ENCODE data around the gene LTB4R2. TPM values are rescaled to one million over a fixed set of nuclear protein-coding genes. Genes with fewer than 3 reads are reported as not detected.

Gene LTB4R2
- total RNA-seq, 2 donors from 2014 or later = 0.98 to 1.4 TPM

DNA sequence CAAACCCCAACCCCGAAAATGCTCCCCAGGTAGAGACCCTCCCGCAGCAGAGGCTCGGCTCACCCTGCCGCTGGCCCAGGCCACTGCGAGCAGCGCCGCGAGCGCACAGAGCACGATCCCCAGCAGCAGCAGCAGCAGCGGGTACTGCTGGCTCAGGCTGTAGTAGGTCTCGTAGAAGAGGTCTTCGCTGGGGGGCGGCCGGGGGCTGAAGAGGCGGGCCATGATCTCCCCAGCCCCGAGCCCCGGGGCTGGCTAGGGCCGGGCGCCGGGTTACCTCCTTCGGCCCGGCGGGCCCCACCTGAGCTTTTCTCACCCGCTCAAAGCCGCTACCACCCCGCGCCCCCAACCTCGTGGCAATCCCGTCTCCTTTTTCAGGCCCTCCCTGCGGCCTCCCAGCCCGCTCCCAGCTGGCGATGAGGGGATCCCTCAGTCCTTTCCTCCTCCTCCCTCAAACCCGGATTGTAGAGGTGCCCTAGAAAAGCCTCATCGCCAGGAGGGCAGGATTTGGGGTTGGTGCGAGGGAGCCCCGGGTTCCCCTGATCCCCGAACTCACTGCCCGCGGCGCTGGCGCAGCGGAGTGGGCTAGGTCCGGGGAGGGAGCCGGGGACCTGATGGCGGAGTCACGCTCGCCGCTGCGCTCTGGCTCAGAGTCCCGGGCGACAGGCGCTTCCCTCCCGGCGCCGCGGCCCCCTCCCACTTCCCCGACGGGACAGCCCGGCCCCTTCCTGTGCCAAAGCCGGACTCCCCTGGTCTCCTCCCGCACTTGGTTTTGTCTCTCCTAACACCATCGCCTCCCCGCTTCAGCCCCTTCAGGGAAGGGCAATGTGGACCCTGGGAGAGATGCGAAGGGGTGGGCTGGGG lies 24.7 kb downstream of the LTB4R2 start, which contains the start of gene ADCY4:
Gene ADCY4 (minus strand): TSS at position 641 of the 861 bp plus-strand sequence. CDS start 419 bp downstream, at position 222.
- H3K4me3 ChIP-seq = peak within 1 kb of the TSS; percentile 50 to 58
- H3K9me3 ChIP-seq = no peaks in the 10 kb centered on the region
- H3K36me3 ChIP-seq = no peaks in the 10 kb centered on the region
- peak within 1 kb of the TSS; percentile 81 to 83 for H3K27ac ChIP-seq
- peaks cover 0 to 4% of the 10 kb centered on the region in 2 donors for H3K27me3 ChIP-seq
- TF ChIP-seq, protein P1, sequence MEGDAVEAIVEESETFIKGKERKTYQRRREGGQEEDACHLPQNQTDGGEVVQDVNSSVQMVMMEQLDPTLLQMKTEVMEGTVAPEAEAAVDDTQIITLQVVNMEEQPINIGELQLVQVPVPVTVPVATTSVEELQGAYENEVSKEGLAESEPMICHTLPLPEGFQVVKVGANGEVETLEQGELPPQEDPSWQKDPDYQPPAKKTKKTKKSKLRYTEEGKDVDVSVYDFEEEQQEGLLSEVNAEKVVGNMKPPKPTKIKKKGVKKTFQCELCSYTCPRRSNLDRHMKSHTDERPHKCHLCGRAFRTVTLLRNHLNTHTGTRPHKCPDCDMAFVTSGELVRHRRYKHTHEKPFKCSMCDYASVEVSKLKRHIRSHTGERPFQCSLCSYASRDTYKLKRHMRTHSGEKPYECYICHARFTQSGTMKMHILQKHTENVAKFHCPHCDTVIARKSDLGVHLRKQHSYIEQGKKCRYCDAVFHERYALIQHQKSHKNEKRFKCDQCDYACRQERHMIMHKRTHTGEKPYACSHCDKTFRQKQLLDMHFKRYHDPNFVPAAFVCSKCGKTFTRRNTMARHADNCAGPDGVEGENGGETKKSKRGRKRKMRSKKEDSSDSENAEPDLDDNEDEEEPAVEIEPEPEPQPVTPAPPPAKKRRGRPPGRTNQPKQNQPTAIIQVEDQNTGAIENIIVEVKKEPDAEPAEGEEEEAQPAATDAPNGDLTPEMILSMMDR (IDR thresholded peaks at IDR 0.05) = no peak
- DNase-seq (ENCODE audit: low spot score) = no peak
- peaks cover 0 to 55% of the 10 kb centered on the region in 2 donors for H3K4me1 ChIP-seq

- Histone ChIP-seq H3K4me3 (peak overlapping the region; percentile 50 to 58), H3K4me1 (peaks cover 0 to 61% of the 10 kb centered on the region in 2 donors), H3K27me3 (peaks cover 0 to 4% of the 10 kb centered on the region in 2 donors), H3K27ac (peak overlapping the region; percentile 81 to 83), H3K9me3 (no peaks in the 10 kb centered on the region), H3K36me3 (no peaks in the 10 kb centered on the region)
- TF ChIP-seq, protein P1 (IDR thresholded peaks at IDR 0.05) = no peak
- no peak for DNase-seq (ENCODE audit: low spot score)
These were observed 25.7 kb downstream of the LTB4R2 start for GRCh38 chr14:24335461-24336171.

- H3K27me3 ChIP-seq = peaks cover 0 to 4% of the 10 kb centered on the region in 2 donors
These were observed 27.3 kb downstream of the LTB4R2 start for GRCh38 chr14:24337144-24337823.

GRCh38 chr14:24337824-24338175 lies 27.9 kb downstream of the LTB4R2 start:
- H3K4me3 ChIP-seq = no peak overlapping the region
- no peaks in the 10 kb centered on the region for H3K9me3 ChIP-seq
- no peak overlapping the region for H3K27ac ChIP-seq
- TF ChIP-seq, protein P1 (IDR thresholded peaks at IDR 0.05) = no peak
- peaks cover 0 to 51% of the 10 kb centered on the region in 2 donors for H3K4me1 ChIP-seq
- DNase-seq (ENCODE audit: low spot score) = no peak
- H3K36me3 ChIP-seq = no peaks in the 10 kb centered on the region
- peaks cover 0 to 4% of the 10 kb centered on the region in 2 donors for H3K27me3 ChIP-seq

More at GRCh38 chr14:24337144-24337823, 27.3 kb downstream of the LTB4R2 start:
- no peaks in the 10 kb centered on the region for H3K36me3 ChIP-seq
- H3K9me3 ChIP-seq = no peaks in the 10 kb centered on the region
- no peak overlapping the region for H3K4me3 ChIP-seq
- H3K4me1 ChIP-seq = peaks cover 0 to 56% of the 10 kb centered on the region in 2 donors
- no peak overlapping the region for H3K27ac ChIP-seq
- TF ChIP-seq, protein P1 (IDR thresholded peaks at IDR 0.05) = no peak
- DNase-seq (ENCODE audit: low spot score) = no peak

- Histone ChIP-seq H3K9me3 (no peaks in the 10 kb centered on the region), H3K27ac (no peak overlapping the region), H3K4me1 (peaks cover 0 to 41% of the 10 kb centered on the region in 2 donors), H3K36me3 (no peaks in the 10 kb centered on the region), H3K27me3 (peaks cover 0 to 4% of the 10 kb centered on the region in 2 donors), H3K4me3 (peak overlapping the region; percentile 21 to 49)
- DNase-seq (ENCODE audit: low spot score) = no peak
- TF ChIP-seq, protein P1 (IDR thresholded peaks at IDR 0.05) = no peak
These were observed 28.9 kb downstream of the LTB4R2 start for GRCh38 chr14:24338843-24339242.

All from right atrium auricular region (tissue), 2 donors.